GM12865 (cell line): Measurements from ENCODE around the gene ANXA1.

Experiments
- DNase-seq: peaks from one replicate; pipeline ENCODE4 v3.0.0; 2010; ENCODE audit warnings: low read depth
- H3K4me3 ChIP-seq: 2 replicates; pipeline ENCODE4 v1.5.1; 2011; ENCODE audit warnings: mild to moderate bottlenecking, low read depth, low read length, control low read depth
- CTCF ChIP-seq: IDR thresholded peaks from 2 replicates; pipeline ENCODE4 v1.5.1; 2011; ENCODE audit warnings: low read length, control low read depth, low read depth, inconsistent platforms; ENCODE audit not compliant: insufficient read depth; ENCODE audit errors: missing control alignments

The ANXA1 gene

GRCh38 chr9:73155377-73155776 lies 3.7 kb downstream of the ANXA1 start:
- H3K4me3 ChIP-seq = no peak overlapping the region
- TF ChIP-seq CTCF = no peak
- no peak for DNase-seq

- no peak for TF ChIP-seq CTCF
- H3K4me3 ChIP-seq = no peak overlapping the region
- no peak for DNase-seq
These were observed 4.6 kb downstream of the ANXA1 start for GRCh38 chr9:73155968-73156864.

- H3K4me3 ChIP-seq = no peak overlapping the region
- DNase-seq = no peak
- no peak for TF ChIP-seq CTCF
These were observed 5.2 kb downstream of the ANXA1 start for GRCh38 chr9:73156865-73157187.

GRCh38 chr9:73157811-73158210 lies 6.1 kb downstream of the ANXA1 start:
- DNase-seq = no peak
- no peak for TF ChIP-seq CTCF
- H3K4me3 ChIP-seq = no peak overlapping the region

GRCh38 chr9:73158723-73159122 lies 7.1 kb downstream of the ANXA1 start:
- no peak for DNase-seq
- no peak for TF ChIP-seq CTCF
- no peak overlapping the region for H3K4me3 ChIP-seq

GRCh38 chr9:73160868-73161267 lies 9.2 kb downstream of the ANXA1 start:
- no peak overlapping the region for H3K4me3 ChIP-seq
- no peak for DNase-seq
- no peak for TF ChIP-seq CTCF
